HK-2 (cell line): Measurements from ENCODE around the gene ANO10.

ENCODE experiments used
- DNase-seq: peaks from one replicate; pipeline ENCODE4 v3.0.0-alpha.2; 2018; ENCODE audit not compliant: unreplicated experiment

ANO10 gene

DNA sequence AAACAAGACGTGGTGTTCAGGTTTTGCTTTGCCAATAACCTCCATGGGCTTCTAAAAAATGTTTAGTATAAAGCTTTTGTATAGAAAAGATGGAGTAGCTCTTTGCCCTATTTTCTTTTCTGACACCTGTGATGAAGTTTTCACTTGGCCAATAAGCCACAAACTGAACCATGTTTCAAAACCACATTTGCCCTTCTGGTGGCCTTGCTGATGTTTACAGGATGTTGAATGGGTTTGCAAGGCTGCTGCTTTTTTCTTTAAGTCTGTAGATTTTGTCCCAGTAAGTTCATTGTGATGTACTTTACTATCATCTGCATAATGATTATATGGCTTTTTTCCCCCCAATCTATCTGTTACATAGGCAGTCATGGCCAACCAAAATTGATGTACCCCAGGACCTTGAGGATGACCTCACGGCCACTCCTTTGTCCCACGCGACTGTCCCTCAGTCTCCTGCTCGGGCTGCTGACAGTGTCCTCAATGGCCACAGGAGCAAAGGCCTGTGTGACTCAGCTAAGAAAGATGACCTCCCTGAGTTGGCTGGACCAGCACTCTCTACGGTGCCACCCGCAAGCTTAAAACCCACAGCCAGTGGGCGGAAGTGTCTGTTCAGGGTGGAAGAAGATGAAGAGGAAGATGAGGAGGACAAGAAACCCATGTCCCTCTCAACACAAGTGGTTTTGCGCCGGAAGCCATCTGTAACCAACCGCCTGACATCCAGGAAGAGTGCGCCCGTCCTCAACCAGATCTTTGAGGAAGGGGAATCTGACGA is 274.6 kb downstream of the ANO10 start:
- DNase-seq = no peak

DNA sequence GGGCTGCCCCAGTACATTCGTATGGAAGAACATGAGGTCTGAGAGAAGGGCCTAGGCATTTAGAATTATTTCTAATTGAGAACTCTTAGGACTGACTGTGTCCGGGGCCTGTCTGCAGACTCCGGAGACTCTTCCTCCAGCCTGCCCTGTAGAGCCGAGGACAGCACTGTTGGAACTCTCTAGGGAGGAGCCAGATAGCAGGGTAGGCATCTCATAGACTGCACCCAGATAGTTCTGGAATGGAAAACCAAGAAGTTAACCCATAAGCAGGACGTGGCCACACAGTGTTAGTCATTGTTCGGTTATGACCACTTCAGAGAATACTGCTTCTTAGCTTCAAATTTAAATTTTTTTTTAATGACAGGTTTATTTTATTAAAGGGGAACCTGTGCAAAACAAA is 275.9 kb downstream of the ANO10 start:
- DNase-seq = no peak

DNA sequence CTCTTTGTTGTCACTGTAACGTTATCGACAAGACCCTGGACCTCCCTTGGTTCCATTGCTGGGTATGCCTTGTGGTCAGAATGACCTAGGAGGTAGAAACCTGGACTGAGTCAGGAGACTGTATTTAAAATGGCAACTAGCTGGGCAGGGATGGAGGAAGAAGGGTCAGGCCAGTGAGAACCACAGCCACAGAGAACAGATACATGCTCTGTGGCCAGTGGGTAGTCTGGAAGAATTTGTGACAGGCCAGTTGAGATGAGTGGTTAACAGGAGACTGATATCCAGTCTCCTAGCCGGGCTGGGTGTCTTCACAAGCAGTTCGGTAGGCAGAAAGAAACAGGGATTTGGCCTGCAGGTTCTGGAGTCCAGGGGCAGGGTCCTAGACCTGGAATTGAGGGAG is 276.6 kb downstream of the ANO10 start:
- no peak for DNase-seq

DNA sequence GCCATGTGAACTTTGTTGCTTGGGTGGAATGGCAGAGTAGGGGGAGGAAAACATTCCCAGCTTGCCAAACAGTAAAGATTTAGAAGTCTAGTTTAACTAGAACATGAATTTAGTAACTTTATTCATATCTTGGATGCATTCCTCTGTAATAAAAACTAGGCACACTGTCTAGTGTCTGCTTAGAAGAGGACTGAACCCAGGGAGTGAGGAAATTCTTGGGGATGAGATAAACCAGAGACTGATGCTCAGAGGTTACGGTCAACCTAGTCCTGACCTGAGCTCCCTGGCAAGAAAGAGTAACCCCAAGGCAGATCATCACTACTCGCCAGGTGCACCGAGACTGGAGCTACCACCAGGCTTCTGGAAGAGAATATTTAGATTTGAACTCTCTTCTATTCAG is 277.3 kb downstream of the ANO10 start:
- DNase-seq = no peak

DNA sequence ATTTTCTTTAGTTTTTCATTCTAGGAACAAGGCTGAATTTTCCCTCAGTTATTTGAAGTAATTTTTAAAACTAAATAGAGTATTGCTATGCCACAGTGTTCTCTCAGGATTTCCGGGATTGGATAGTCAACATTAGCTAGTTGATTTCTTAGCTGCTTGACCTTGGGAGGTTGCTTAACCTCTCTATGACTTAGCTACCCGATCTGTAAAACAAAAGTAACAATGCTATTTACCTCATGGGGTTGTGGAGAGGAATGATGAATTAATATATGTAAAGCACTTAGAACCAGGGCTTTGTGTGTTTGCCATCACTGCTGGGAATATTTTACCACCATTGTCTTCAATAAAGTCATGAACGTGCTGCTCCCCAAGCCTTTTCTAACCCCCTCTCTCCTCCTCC is 278.0 kb downstream of the ANO10 start:
- no peak for DNase-seq

DNA sequence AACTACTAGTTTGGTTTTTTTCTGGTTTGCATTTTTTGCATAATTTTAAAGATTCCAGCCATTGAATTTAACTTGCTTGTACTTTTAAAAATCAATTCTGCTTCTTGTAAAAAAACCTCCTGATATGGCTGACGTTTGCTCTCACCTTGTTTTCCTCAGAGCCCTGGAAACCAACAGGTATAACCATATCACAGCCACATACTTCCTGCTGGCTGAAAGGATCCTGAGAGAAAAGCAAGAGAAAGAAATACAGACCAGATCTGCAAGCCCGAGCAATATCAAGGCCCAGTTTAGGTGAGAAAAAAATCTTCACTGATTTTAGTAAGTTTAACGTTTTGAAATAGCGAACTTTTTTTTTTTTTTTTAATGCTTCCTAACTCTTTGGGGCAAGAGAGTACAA is 278.6 kb downstream of the ANO10 start:
- DNase-seq = no peak

DNA sequence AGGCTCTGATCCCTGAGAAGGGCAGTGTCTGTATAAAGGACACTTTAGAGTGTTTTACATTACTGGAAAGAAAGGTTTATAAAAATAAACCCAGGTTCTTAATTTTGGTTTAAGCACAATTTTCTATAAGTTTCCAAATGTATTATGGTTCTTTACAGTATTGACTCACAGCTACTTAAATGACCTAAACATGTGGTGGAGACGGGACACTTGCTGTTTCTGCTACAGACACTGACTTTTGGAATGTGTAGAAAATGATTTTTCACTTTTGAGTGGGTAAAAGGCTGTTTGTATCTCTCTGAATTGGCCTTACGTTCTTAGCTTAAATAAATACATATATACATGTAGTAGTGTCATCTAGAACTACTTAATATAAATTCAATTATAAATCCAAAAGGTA is 280.0 kb downstream of the ANO10 start:
- DNase-seq = no peak

DNA sequence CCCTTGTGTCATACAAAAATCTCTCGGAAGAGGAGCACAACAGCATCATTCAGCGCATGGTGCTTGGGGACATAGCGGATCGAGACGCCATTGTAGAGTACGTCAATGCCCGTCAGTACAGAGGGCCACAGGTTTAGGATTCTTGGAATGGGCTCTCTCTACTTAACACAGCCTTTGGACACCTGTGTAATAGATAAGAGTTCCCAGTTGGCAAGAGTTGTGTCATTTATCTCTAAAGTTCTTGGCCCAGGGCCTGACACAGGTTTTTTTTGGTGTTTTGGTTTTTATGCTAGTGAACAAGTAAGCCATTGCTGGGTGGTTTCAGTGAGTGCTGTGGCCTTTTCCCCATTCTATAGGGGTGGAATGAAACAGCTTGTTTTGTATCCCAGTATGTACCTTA is 281.4 kb downstream of the ANO10 start:
- no peak for DNase-seq

DNA sequence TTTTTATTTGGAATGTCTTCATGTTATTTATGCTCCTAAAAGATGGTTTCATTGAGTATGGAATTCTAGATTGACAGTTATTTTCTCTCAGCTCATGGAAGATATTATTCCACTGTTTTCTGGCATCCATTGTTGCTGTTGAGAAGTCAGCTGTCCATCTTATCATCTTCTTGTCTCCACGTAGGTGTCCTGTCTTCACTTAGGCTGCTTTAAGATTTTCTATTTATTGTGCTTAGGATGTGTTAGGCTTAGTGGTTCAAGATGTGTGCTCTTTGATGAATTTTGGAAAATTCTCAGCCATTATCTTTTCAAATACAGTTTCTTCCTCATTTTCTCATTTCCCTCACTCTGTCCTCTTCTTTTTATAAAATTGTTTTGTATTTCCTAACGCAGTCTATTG is 283.5 kb downstream of the ANO10 start:
- no peak for DNase-seq

DNA sequence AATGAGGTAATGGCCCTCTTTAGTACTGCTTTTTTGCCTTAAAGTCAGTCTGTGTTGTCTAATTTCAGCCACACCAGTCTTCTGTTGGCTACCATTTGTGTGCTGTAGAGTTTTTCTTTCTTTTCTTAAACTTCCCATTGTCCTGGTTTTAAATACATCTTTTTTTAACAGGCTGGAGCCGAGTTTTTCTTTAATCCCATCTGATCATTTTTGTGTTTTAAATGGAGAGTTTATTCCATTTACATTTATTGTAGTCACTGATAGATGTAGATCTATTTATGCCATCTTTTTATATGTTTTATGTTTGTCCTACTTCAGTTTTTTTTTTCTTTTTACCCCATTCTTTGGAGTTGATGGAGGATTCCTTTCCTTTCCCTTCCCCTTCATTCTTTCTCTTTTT is 286.0 kb downstream of the ANO10 start:
- no peak for DNase-seq

DNA sequence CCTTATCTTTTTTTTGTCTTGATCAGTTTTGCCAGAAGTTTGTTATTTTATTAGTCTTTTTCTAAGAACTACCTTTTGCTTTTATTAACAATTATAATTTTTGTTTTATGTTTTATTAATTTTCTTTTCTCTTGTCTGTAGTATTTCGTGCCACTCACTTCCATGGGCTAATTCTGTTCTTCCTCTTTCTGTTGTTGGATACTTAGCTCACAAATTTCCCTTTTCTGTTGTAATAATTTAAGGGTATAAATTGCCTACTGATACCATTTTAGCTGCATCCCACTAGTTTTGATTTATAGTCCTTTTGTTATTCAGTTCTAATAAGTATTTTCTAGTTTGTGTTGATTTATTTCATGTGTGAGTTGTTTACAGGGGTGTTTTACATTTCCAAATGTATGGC is 286.8 kb downstream of the ANO10 start:
- no peak for DNase-seq

DNA sequence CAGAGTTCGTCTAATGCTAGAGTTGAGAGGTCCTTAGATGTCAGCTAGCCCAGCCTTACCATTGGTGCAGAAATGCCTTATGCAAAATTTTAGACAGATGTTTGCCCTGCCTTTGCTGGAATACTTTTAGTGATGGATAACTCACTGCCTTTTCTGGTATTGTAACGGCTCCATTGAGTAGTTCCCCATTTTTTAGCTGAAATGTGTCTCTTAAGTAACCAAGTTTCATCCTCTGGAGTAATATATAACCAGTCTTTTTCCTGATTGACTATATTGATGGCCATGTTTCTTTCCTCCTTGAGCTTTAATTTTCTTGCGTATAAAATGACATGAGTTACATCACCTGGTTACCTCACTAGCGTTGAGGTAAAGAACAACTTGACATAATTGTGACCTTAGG is 290.4 kb downstream of the ANO10 start:
- no peak for DNase-seq

DNA sequence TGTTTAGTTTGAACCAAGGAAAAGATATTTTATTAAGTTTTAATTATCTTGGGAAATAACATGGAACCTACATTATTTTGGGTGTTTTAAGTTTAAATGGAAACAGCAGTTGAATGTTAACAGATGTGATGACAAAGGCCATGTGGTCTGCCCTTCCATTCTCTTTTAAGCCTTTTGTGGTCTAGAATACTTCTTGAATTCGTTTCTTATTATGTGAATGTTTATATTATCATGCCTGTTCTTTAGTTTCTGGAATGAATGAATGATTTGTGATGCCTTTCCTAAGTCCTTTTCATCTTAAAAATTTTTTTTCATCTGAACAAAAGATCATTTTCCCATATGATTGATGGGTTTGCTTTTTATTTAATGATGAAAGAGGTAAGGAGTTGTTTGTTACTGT is 290.8 kb downstream of the ANO10 start:
- no peak for DNase-seq

DNA sequence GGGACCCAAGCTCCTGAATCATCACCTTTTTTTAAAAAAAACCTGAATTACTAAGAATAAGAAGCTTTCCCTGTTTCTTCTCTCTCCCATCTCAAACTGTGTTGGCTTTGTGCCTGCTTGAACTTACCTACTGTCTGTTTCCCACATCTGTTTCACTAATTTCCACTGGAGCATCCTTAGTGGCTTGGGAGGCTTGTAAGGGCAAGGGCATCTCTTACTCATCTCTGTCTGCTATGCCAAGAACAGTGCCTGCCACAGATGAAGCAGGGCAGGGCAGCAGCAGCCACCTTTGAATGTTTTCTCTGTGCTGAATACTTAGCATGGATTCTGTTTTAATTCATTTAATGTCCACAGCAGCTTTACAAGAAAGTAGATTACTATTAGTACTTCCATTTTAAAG is 293.2 kb downstream of the ANO10 start:
- DNase-seq = no peak

DNA sequence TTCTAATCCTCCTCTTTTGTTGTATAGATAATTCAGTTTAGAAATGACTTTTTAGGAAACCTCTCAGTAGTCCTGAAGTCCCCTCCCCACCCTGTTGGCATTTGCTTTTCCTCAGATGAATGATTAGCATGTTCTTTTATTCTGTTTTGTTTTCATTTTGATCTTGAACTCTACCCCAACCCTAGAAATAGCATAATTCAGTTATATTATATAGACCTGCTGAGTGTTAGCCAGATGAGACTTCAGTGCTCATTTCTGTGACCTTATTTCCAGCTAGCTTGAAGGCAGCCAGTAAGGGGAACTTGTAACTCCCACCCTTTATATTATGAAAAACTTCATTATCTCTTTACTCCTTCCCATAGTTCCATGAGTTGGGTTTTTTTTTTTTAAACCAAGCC is 294.2 kb downstream of the ANO10 start:
- no peak for DNase-seq

DNA sequence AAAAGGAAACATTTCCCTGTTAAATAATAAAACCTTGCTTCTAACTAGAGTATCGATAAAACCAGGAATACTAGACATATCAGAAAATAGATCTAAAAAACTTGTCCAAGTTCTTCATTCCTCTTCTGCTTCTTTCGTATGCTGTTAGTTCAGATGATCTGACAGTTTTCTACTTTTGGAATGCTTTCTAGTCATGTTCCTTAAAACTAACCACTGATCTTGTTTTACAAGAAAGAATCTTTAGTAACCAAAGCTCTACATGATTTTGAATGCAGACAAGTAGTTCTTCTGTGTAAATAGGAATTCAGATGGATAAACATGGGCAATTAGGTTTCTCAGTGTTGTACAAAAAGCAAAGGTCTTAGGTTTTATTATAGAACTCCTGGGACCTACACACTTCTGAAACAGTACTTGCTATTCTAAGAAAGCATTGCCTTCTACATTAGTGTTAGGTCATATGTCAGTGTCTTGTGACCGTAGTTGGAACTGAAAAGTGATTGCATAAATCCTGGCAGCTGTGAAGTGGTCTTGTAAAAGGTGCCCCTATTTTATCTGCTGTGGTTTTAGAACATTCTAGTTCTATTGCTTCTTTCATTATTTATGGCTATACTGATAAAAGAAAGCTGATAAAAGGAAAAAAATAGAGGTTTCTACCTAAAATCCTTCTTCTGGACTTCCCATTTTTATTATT is 294.8 kb downstream of the ANO10 start:
- no peak for DNase-seq

DNA sequence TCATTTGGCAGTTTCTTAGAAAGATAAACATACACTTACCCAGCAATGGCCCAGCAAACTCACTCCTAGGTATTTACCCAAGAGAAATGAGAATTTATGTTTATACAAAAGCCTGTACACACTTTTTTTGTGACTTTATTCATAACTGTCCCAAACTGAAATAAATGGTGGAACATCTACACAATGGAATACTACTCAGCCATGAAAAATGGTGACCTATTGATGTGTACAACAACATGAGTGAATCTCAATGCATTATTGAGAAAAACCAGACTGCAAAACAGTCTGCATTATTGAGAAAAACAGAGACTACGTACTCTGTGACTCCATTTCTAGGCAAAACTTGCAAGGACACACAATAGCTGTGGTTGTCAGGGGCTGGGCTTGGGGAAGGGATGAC is 298.3 kb downstream of the ANO10 start:
- DNase-seq = no peak

DNA sequence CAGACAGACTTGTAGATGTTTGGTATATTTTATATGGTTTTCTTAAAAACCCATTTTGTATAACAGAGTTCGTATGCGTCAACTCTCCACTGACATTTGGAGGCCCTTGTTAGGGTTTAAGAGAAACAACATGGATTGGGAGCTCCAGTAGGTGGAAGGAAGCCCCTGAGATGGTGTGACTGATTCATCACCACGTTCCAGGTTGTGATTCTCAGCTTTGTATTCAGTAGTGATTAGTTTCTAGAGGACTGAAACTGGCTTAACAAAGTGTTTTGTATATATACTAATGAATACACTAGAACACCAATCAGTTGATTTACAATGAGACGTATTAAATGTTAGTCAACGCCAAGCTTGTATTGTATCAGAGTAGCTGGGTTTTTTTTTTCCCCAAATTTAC is 301.5 kb downstream of the ANO10 start:
- no peak for DNase-seq

DNA sequence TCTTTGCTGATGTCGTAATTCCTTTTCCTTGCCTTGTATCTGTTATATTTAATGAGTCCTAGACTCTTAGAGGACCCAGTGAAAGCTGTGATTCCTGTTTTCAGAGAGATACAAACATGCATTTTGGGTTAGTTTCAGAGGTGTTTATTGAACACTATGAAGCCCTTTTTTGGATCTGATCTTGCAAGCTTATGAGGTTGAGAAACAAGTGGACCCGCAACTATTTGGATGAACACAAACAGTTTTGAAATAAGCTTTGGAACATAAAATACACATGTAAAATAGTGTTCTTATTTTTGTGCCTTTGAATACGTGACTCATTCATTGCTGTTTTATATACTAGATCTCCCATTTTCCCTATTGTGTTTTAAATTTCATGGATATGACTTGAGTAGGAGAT is 302.0 kb downstream of the ANO10 start:
- DNase-seq = no peak

DNA sequence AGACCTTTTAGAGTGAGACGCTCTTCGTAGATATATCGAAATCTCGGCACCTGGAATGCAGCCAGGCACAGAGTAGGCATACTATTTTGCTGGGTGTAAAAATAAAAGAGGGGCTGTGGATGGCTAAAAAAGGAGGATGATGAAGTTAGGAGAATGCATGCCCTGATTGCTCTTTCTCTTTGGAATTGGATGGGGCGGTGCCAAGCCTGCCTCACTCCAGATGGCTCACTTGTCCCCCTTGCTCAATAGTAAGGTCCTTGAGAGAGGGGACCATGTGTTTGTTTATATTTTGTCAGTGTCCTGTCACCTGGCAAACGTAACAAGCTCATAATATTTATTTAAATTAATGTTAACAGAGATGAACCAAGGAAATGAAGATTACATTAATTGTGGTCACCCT is 302.4 kb downstream of the ANO10 start:
- no peak for DNase-seq

DNA sequence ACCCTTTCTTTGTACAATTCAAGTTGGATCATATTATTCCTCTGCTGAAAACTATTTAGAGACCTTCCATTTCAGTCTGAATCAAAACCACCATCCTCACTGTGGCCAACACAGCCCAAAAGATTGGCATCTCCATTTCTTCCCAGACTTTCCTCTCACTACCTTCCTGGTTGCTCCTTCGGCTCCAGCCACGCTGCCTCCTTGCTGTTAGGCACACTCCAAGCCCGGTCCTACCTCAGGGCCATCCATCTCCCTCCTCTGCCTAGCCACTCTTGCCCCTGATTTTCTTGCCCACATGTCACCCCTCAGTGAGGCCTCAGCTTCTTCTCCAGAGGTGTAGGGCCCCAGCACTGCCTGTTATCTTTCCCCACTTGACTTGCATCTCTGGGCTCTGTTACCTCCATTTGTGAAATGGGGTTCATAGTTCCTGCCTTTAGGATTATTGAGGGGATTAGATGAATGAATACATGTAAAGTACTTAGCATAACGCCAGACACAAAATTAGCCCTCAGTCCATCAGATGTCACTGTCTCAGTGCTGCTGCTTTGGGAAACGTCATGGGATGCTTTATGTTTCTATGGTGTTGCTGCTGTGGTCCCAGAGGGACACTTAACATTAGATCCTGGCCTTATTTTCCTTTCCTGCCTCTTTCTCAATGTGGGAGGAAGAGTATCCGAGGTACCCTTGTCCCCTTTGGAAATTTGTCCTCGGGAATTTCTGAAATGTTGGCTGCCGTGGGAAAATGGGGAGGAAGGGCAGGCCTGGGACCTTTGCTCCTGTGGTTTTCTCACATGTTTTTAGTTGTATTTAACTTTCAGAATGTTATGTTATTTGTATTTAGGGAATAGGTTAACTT is 304.1 kb downstream of the ANO10 start:
- no peak for DNase-seq

DNA sequence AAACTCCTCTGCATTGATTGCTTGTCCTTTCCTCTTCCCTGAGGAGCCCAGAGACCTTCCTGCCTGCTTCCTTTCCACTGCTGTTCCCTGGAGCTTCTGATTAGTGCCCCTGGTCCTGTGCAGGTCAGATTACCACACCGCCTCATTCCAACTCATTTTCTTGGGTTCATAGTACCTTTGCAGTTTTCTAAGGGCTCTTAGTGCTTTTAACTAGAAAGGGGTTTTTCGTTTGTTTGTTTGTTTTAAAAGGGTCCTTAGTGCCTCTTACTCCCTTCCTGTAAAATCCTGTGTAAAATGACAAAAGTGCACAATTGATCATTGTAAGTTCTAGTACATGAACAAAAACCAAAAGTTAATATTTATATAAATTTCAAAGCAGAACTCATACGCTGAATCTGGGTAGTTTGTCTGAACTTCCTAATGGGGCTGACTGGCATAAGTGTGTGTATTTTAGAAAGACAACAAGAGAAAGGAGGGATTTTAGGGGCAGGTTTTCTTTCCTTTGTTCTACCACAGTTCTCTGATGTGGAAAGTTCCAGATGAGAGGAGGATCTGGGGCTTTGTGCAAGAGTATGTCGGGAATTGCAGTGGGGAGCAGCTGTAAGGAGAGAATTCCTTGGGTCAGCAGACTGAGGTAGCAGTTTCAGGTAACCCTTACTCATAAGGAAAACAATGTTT is 304.9 kb downstream of the ANO10 start:
- no peak for DNase-seq
